Erythroblast (primary cell): Measurements from ENCODE around the gene PFN3.

ENCODE experiments used
- GATA1 ChIP-seq: IDR thresholded peaks from 2 replicates; pipeline ENCODE4 v1.6.1; 2011; ENCODE audit warnings: low read depth, mild to moderate bottlenecking, control low read depth, low read length, moderate library complexity
- POLR2A ChIP-seq: IDR thresholded peaks from 2 replicates; pipeline ENCODE4 v1.6.1; 2011; ENCODE audit warnings: mild to moderate bottlenecking, low read length

- TF ChIP-seq POLR2A (peak; percentile 69), GATA1 (no peak)
Observed at GRCh38 chr5:177446200-177447065, 46.0 kb upstream of the PFN3 start, which contains the start of gene PRR7.
